ENCODE results near the gene PTPN2.

PTPN2 gene

DNA sequence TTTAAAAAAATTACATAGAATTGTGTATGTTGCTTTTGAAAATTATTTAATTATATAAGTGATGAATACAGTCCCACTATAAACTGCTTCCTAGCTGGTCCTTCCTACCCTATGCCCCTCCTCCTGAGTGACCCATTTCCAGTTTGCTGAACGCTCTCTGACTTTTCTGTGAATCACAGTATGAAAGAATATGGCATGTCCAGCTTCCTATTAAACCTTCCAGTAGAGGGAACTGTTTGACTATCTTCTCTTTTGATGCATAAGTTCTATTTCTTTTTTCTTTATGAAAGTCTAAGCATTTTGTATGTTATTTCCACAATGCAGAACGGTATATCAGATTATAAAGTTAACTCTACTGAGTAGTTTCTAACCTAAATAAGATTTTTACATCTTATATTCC lies 139.9 kb downstream of the PTPN2 start:
- no peak for DNase-seq (ENCODE audit: low read depth)

GRCh38 chr18:12742453-12742852 lies 141.6 kb downstream of the PTPN2 start:
- no peak for DNase-seq (ENCODE audit: low read depth)

All from activated gamma-delta T cell treated with anti-CD3 and anti-CD28 coated beads, Interleukin-2, amount 50 U/mL, for 16 hours (primary cell).